ENCODE measurements around the gene NOTCH1.

Gene NOTCH1

GRCh38 chr9:136489731-136490130, 56.1 kb downstream of the NOTCH1 start:
- Histone ChIP-seq H3K36me3 (ENCODE audit: control insufficient read depth, insufficient read depth, low read length) (no peaks in the 10 kb centered on the region), H3K27me3 (ENCODE audit: control insufficient read depth, insufficient read depth, low read length) (peaks cover 12% of the 10 kb centered on the region), H3K4me3 (ENCODE audit: low read length) (no peak overlapping the region), H3K9me3 (ENCODE audit: control insufficient read depth, low read length) (no peaks in the 10 kb centered on the region), H3K4me1 (ENCODE audit: control insufficient read depth, insufficient read depth, low read length) (peaks cover 16% of the 10 kb centered on the region), H3K9ac (ENCODE audit: low read length) (no peak overlapping the region)

GRCh38 chr9:136488247-136489214, 57.3 kb downstream of the NOTCH1 start:
- H3K9ac ChIP-seq (ENCODE audit: low read length): no peak overlapping the region
- no peaks in the 10 kb centered on the region for H3K9me3 ChIP-seq (ENCODE audit: control insufficient read depth, low read length)
- no peak overlapping the region for H3K4me3 ChIP-seq (ENCODE audit: low read length)
- no peaks in the 10 kb centered on the region for H3K36me3 ChIP-seq (ENCODE audit: control insufficient read depth, insufficient read depth, low read length)
- H3K27me3 ChIP-seq (ENCODE audit: control insufficient read depth, insufficient read depth, low read length): peaks cover 12% of the 10 kb centered on the region
- H3K4me1 ChIP-seq (ENCODE audit: control insufficient read depth, insufficient read depth, low read length): peaks cover 18% of the 10 kb centered on the region

GRCh38 chr9:136487672-136488071, 58.2 kb downstream of the NOTCH1 start:
- no peak overlapping the region for H3K4me3 ChIP-seq (ENCODE audit: low read length)
- peaks cover 18% of the 10 kb centered on the region for H3K4me1 ChIP-seq (ENCODE audit: control insufficient read depth, insufficient read depth, low read length)
- no peaks in the 10 kb centered on the region for H3K9me3 ChIP-seq (ENCODE audit: control insufficient read depth, low read length)
- H3K9ac ChIP-seq (ENCODE audit: low read length): no peak overlapping the region
- H3K36me3 ChIP-seq (ENCODE audit: control insufficient read depth, insufficient read depth, low read length): no peaks in the 10 kb centered on the region
- H3K27me3 ChIP-seq (ENCODE audit: control insufficient read depth, insufficient read depth, low read length): peaks cover 12% of the 10 kb centered on the region

- no peak overlapping the region for H3K9ac ChIP-seq (ENCODE audit: low read length)
- H3K36me3 ChIP-seq (ENCODE audit: control insufficient read depth, insufficient read depth, low read length): no peaks in the 10 kb centered on the region
- no peak overlapping the region for H3K4me3 ChIP-seq (ENCODE audit: low read length)
- no peaks in the 10 kb centered on the region for H3K9me3 ChIP-seq (ENCODE audit: control insufficient read depth, low read length)
- peaks cover 12% of the 10 kb centered on the region for H3K27me3 ChIP-seq (ENCODE audit: control insufficient read depth, insufficient read depth, low read length)
- H3K4me1 ChIP-seq (ENCODE audit: control insufficient read depth, insufficient read depth, low read length): peaks cover 18% of the 10 kb centered on the region
Measured at GRCh38 chr9:136486823-136487620, 58.8 kb downstream of the NOTCH1 start.

- H3K9ac ChIP-seq (ENCODE audit: low read length): no peak overlapping the region
- H3K36me3 ChIP-seq (ENCODE audit: control insufficient read depth, insufficient read depth, low read length): no peaks in the 10 kb centered on the region
- no peaks in the 10 kb centered on the region for H3K9me3 ChIP-seq (ENCODE audit: control insufficient read depth, low read length)
- peaks cover 25% of the 10 kb centered on the region for H3K4me1 ChIP-seq (ENCODE audit: control insufficient read depth, insufficient read depth, low read length)
- H3K27me3 ChIP-seq (ENCODE audit: control insufficient read depth, insufficient read depth, low read length): peaks cover 12% of the 10 kb centered on the region
- H3K4me3 ChIP-seq (ENCODE audit: low read length): no peak overlapping the region
Measured at GRCh38 chr9:136486131-136486530, 59.7 kb downstream of the NOTCH1 start.

GRCh38 chr9:136485049-136486045, 60.5 kb downstream of the NOTCH1 start:
- no peaks in the 10 kb centered on the region for H3K36me3 ChIP-seq (ENCODE audit: control insufficient read depth, insufficient read depth, low read length)
- H3K9me3 ChIP-seq (ENCODE audit: control insufficient read depth, low read length): no peaks in the 10 kb centered on the region
- peaks cover 27% of the 10 kb centered on the region for H3K4me1 ChIP-seq (ENCODE audit: control insufficient read depth, insufficient read depth, low read length)
- peaks cover 12% of the 10 kb centered on the region for H3K27me3 ChIP-seq (ENCODE audit: control insufficient read depth, insufficient read depth, low read length)
- no peak overlapping the region for H3K4me3 ChIP-seq (ENCODE audit: low read length)
- peak overlapping the region; percentile 81 for H3K9ac ChIP-seq (ENCODE audit: low read length)

GRCh38 chr9:136484153-136485048, 61.4 kb downstream of the NOTCH1 start:
- Histone ChIP-seq H3K9me3 (ENCODE audit: control insufficient read depth, low read length) (no peaks in the 10 kb centered on the region), H3K27me3 (ENCODE audit: control insufficient read depth, insufficient read depth, low read length) (peaks cover 12% of the 10 kb centered on the region), H3K4me3 (ENCODE audit: low read length) (peak overlapping the region; percentile 71), H3K36me3 (ENCODE audit: control insufficient read depth, insufficient read depth, low read length) (no peaks in the 10 kb centered on the region), H3K4me1 (ENCODE audit: control insufficient read depth, insufficient read depth, low read length) (peaks cover 37% of the 10 kb centered on the region), H3K9ac (ENCODE audit: low read length) (peak overlapping the region; percentile 81)

GRCh38 chr9:136483589-136484152, 62.2 kb downstream of the NOTCH1 start:
- no peaks in the 10 kb centered on the region for H3K9me3 ChIP-seq (ENCODE audit: control insufficient read depth, low read length)
- peaks cover 12% of the 10 kb centered on the region for H3K27me3 ChIP-seq (ENCODE audit: control insufficient read depth, insufficient read depth, low read length)
- H3K36me3 ChIP-seq (ENCODE audit: control insufficient read depth, insufficient read depth, low read length): no peaks in the 10 kb centered on the region
- H3K9ac ChIP-seq (ENCODE audit: low read length): peak overlapping the region; percentile 81
- peak overlapping the region; percentile 71 for H3K4me3 ChIP-seq (ENCODE audit: low read length)
- H3K4me1 ChIP-seq (ENCODE audit: control insufficient read depth, insufficient read depth, low read length): peaks cover 37% of the 10 kb centered on the region

- peaks cover 6% of the 10 kb centered on the region for H3K27me3 ChIP-seq (ENCODE audit: control insufficient read depth, insufficient read depth, low read length)
- no peaks in the 10 kb centered on the region for H3K36me3 ChIP-seq (ENCODE audit: control insufficient read depth, insufficient read depth, low read length)
- H3K9me3 ChIP-seq (ENCODE audit: control insufficient read depth, low read length): no peaks in the 10 kb centered on the region
- H3K4me3 ChIP-seq (ENCODE audit: low read length): peak within 1 kb of the TSS; percentile 71
- H3K4me1 ChIP-seq (ENCODE audit: control insufficient read depth, insufficient read depth, low read length): peaks cover 34% of the 10 kb centered on the region
- peak within 1 kb of the TSS; percentile 97 for H3K9ac ChIP-seq (ENCODE audit: low read length)
Measured at GRCh38 chr9:136482793-136483588, 62.9 kb downstream of the NOTCH1 start, which contains the start of gene SEC16A. Gene SEC16A, minus strand, starts transcription at chr9:136483040. Its CDS starts 5,425 bp downstream, at chr9:136477615.
